GM23248 (cell line): ENCODE data around the gene STK24. TPM values are rescaled to one million over a fixed set of nuclear protein-coding genes. Genes with fewer than 3 reads are reported as not detected.

Experiments
- DNase-seq: peaks from one replicate; pipeline ENCODE4 v3.0.0-alpha.2; 2015
- H2AFZ ChIP-seq: fragments of 200-600 bp; sonication (generic); 2 replicates; pipeline ENCODE4 v1.6.1; 2016; ENCODE audit warnings: antibody characterized with exemption
- H3F3A ChIP-seq: fragments of 200-600 bp; sonication (generic); 2 replicates; pipeline ENCODE4 v1.6.1; 2016; ENCODE audit warnings: mild to moderate bottlenecking, antibody characterized with exemption, mixed run types; ENCODE audit not compliant: insufficient read depth
- H3K27ac ChIP-seq: fragments of 200-600 bp; sonication (generic); 2 replicates; pipeline ENCODE4 v1.5.1; 2016; ENCODE audit warnings: mild to moderate bottlenecking
- H3K27me3 ChIP-seq: fragments of 200-600 bp; sonication (generic); replicated peaks from 2 replicates; pipeline ENCODE4 v1.6.1; 2016; ENCODE audit warnings: mild to moderate bottlenecking; ENCODE audit not compliant: insufficient read depth
- H3K36me3 ChIP-seq: fragments of 200-600 bp; sonication (generic); 2 replicates; pipeline ENCODE4 v1.6.1; 2016; ENCODE audit warnings: low read depth, mild to moderate bottlenecking
- H3K4me1 ChIP-seq: fragments of 200-600 bp; sonication (generic); 2 replicates; pipeline ENCODE4 v1.6.1; 2016; ENCODE audit warnings: mild to moderate bottlenecking; ENCODE audit not compliant: insufficient read depth
- H3K4me2 ChIP-seq: fragments of 200-600 bp; sonication (generic); one replicate; pipeline ENCODE4 v1.6.1; 2016; ENCODE audit warnings: mild to moderate bottlenecking; ENCODE audit not compliant: unreplicated experiment
- H3K4me3 ChIP-seq: fragments of 200-600 bp; sonication (generic); 2 replicates; pipeline ENCODE4 v1.5.1; 2016; ENCODE audit warnings: mild to moderate bottlenecking
- H3K79me2 ChIP-seq: fragments of 200-600 bp; sonication (generic); 2 replicates; pipeline ENCODE4 v1.6.1; 2016; ENCODE audit warnings: mild to moderate bottlenecking; ENCODE audit not compliant: insufficient read depth
- H3K9ac ChIP-seq: fragments of 200-600 bp; sonication (generic); 2 replicates; pipeline ENCODE4 v1.6.1; 2016; ENCODE audit warnings: mild to moderate bottlenecking
- H3K9me2 ChIP-seq: fragments of 200-600 bp; sonication (generic); 2 replicates; pipeline ENCODE4 v1.6.1; 2016; ENCODE audit warnings: mixed run types, mild to moderate bottlenecking, moderate library complexity; ENCODE audit not compliant: insufficient read depth
- H3K9me3 ChIP-seq: fragments of 200-600 bp; sonication (generic); one replicate; pipeline ENCODE4 v1.6.1; 2017; ENCODE audit warnings: low read depth
- H4K20me1 ChIP-seq: fragments of 200-600 bp; sonication (generic); 2 replicates; pipeline ENCODE4 v1.6.0; 2016; ENCODE audit not compliant: insufficient read depth
- EZH2 ChIP-seq: fragments of 200-600 bp; sonication (generic); IDR thresholded peaks from 2 replicates; pipeline ENCODE4 v1.6.1; 2018; ENCODE audit warnings: antibody characterized with exemption, mild to moderate bottlenecking; ENCODE audit not compliant: insufficient read depth, poor library complexity, severe bottlenecking
- EZH2phosphoT487 ChIP-seq: fragments of 200-600 bp; sonication (generic); IDR thresholded peaks from 2 replicates; pipeline ENCODE4 v1.6.1; 2018; ENCODE audit warnings: antibody characterized with exemption, moderate library complexity, mild to moderate bottlenecking, low read depth; ENCODE audit not compliant: insufficient read depth
- WGBS, 2 experiments: methylation state at CpG; one replicate each; pipeline ENCODE4 v1.1.6; 2015 to 2017; ENCODE audit warnings: low lambda C conversion rate in 2 of 2, low coverage in 1 of 2; ENCODE audit errors: missing lambda C conversion rate in 2 of 2; 5-methylcytosine and 5-hydroxymethylcytosine counted together
- in situ Hi-C: fragments of 300-500 bp; cut with MboI; formaldehyde crosslinking; loops from 2 replicates; pipeline ENCODE4 v1.15.0; 2020
- polyA plus RNA-seq: library from polyadenylated mRNA; unstranded; fragments of >200 nt; fragmentation: Nextera tagmentation; extraction: Ambion mirVana; gene quantifications from 2 replicates; pipeline ENCODE4 v1.2.1, GENCODE V29; 2016
- total RNA-seq: library from RNA; depleted of rRNA; stranded (reverse); fragments of >200 nt; shearing (Covaris generic); gene quantifications from 2 replicates; pipeline ENCODE4 v1.2.3, GENCODE V29; 2014

STK24 gene
- total and polyA plus RNA-seq, 2 experiments from 2014 or later: 11.1 to 72.4 TPM

DNA sequence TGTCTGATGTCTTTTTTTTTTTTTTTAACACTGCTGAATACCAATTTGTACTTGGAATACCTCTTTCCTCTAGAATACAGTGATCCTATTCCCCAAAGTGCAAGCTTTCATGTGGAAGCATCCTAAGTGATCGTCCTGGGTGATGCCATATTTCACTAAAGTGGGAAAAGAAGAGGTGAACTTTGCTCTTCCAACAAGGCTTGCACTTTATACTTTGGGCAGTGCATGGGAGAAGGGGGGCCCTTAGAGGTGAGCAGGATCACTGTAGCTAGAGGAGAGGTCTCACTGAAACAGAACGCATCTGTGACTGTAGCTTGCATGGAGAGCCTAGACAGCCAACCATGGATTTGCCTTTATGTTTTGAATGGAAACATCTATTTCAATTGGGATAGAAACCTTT is 173.8 kb downstream of the STK24 start:
- Histone ChIP-seq H3K9ac (no peak overlapping the region), H3K4me3 (no peak overlapping the region), H3K4me1 (peaks cover 25% of the 10 kb centered on the region), H3K27ac (no peak overlapping the region), H3F3A (peaks cover 11% of the 10 kb centered on the region; the same call in 1 of the 2 replicates), H3K4me2 (no peak overlapping the region), H3K9me3 (no peaks in the 10 kb centered on the region), H2AFZ (no peak overlapping the region), H3K9me2 (no peaks in the 10 kb centered on the region), H4K20me1 (no peaks in the 10 kb centered on the region), H3K36me3 (0 out of 2 replicates have a peak, but pooled peaks cover 6% of the 10 kb centered on the region), H3K79me2 (no peaks in the 10 kb centered on the region), H3K27me3 (no peaks in the 10 kb centered on the region)
- WGBS, 2 experiments: 97 to 100% methylated on average over 2 of the region's 2 CpGs
- in situ Hi-C loops: loop anchor here (25.0 kb wide), 1 partner anchor 366 kb away; no protein-coding TSS in a partner anchor
- TF ChIP-seq EZH2 (no peak), EZH2phosphoT487 (no peak)
- no peak for DNase-seq

- 0 out of 2 replicates have a peak, but pooled peaks cover 4% of the 10 kb centered on the region for H3K36me3 ChIP-seq
- in situ Hi-C loops: loop anchor here (25.0 kb wide), 1 partner anchor 365 kb away; no protein-coding TSS in a partner anchor
- peaks cover 25% of the 10 kb centered on the region for H3K4me1 ChIP-seq
- no peak overlapping the region for H3K4me3 ChIP-seq
- no peak overlapping the region for H3K9ac ChIP-seq
- TF ChIP-seq EZH2phosphoT487: no peak
- no peak for TF ChIP-seq EZH2
- H3K27me3 ChIP-seq: no peaks in the 10 kb centered on the region
- DNase-seq: no peak
- no peaks in the 10 kb centered on the region for H3K9me3 ChIP-seq
- H4K20me1 ChIP-seq: no peaks in the 10 kb centered on the region
- H3K27ac ChIP-seq: no peak overlapping the region
- peaks cover 12% of the 10 kb centered on the region; the same call in 1 of the 2 replicates for H3F3A ChIP-seq
- H3K4me2 ChIP-seq: no peak overlapping the region
- whole genome bisulfite sequencing, 2 experiments: 87 to 88% methylated on average over 13 of the region's 13 CpGs
- H2AFZ ChIP-seq: no peak overlapping the region
- no peaks in the 10 kb centered on the region for H3K9me2 ChIP-seq
- no peaks in the 10 kb centered on the region for H3K79me2 ChIP-seq
These were observed 175.0 kb downstream of the STK24 start for GRCh38 chr13:98401934-98402333.

DNA sequence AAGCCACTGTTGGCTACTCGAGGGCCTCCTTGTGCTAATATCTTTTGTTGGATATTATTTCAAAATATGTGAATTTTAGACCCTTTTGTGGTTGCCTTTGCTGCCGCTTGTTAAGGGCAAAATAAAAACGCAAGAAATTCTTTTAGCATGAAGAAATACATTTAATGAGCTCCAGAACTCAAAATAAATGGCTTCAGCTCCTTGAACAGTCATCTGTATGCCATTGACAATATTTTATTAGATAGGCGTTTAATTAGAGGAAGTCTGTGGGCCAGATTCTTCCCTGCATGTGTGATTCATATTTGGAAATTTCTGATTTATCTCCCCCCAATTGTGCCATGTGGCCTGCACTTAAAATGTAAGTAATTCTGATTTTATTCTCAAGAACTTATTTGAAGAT is 177.2 kb downstream of the STK24 start:
- no peaks in the 10 kb centered on the region for H3K9me2 ChIP-seq
- no peaks in the 10 kb centered on the region for H4K20me1 ChIP-seq
- H3K27me3 ChIP-seq: no peaks in the 10 kb centered on the region
- peak overlapping the region; percentile 38 for H3K27ac ChIP-seq
- WGBS, 2 experiments: 3 to 5% methylated on average over 4 of the region's 4 CpGs
- no peak for TF ChIP-seq EZH2
- TF ChIP-seq EZH2phosphoT487: no peak
- H3K4me1 ChIP-seq: peaks cover 25% of the 10 kb centered on the region
- no peak overlapping the region; the same call in 1 of the 2 replicates for H3K9ac ChIP-seq
- 0 out of 2 replicates have a peak, but pooled peaks cover 3% of the 10 kb centered on the region for H3K36me3 ChIP-seq
- H3F3A ChIP-seq: peaks cover 19% of the 10 kb centered on the region; the same call in 1 of the 2 replicates
- H3K4me2 ChIP-seq: peak overlapping the region; percentile 42
- no peaks in the 10 kb centered on the region for H3K79me2 ChIP-seq
- in situ Hi-C loops: loop anchor here (25.0 kb wide), 1 partner anchor 362 kb away; no protein-coding TSS in a partner anchor
- H2AFZ ChIP-seq: no peak overlapping the region
- H3K9me3 ChIP-seq: no peaks in the 10 kb centered on the region
- H3K4me3 ChIP-seq: no peak overlapping the region; the same call in 1 of the 2 replicates
- DNase-seq: peak; percentile 49

DNA sequence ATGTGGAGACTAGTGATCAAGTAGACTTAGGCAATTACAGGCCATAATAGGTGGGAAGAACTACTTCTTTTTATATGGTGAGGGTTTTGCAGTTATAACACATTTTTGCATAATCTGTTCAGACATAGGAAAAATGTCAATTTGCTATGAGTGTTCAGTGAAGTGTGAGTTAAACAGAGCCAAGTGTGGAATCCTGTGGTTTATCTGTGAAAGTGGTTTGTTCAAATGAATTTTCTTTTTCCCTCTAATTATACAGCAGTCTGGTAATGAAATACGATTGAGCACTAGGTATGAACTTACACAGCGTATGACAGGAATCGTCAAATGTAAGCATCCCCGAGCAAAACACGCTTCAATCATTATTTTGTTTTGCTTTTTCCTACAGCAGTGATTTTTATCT is 178.3 kb downstream of the STK24 start:
- Histone ChIP-seq H3K4me2 (no peak overlapping the region), H2AFZ (no peak overlapping the region), H3K4me3 (no peak overlapping the region), H3K27ac (no peak overlapping the region), H3K9ac (no peak overlapping the region), H3K9me2 (no peaks in the 10 kb centered on the region), H3K36me3 (no peaks in the 10 kb centered on the region), H3K27me3 (no peaks in the 10 kb centered on the region), H3K9me3 (no peaks in the 10 kb centered on the region), H3F3A (peaks cover 19% of the 10 kb centered on the region; the same call in 1 of the 2 replicates), H3K4me1 (peaks cover 25% of the 10 kb centered on the region), H4K20me1 (no peaks in the 10 kb centered on the region), H3K79me2 (no peaks in the 10 kb centered on the region)
- no peak for DNase-seq
- in situ Hi-C loops: no loop called here
- TF ChIP-seq EZH2phosphoT487: no peak
- no peak for TF ChIP-seq EZH2
- 76 to 77% methylated on average over 5 of the region's 5 CpGs for WGBS, 2 experiments

DNA sequence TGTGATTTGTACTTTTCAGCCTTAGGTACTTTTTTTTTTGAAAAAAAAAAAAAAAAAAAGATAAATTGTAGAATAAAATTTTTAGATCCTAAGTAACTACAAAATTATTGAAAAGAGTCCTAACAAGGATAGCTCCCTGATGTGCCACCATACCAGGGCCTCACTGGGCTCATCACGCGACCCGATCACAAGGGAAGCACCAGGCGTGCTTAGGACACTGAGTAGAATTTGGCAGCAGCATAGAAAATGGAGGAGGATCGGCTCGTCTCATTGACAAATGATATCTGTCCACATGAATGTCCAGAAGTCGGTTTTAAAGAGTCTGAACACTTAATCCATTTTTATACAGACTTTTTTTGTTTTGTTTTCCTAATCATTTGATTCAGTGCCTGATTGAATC is 179.0 kb downstream of the STK24 start:
- H3K4me2 ChIP-seq: no peak overlapping the region

More for the DNA sequence above, 179.0 kb downstream of the STK24 start:
- Histone ChIP-seq H3K27ac (no peak overlapping the region), H3K9me2 (no peaks in the 10 kb centered on the region), H3K4me3 (no peak overlapping the region), H3K27me3 (no peaks in the 10 kb centered on the region), H3K36me3 (no peaks in the 10 kb centered on the region), H3K9ac (no peak overlapping the region), H3K9me3 (no peaks in the 10 kb centered on the region), H2AFZ (no peak overlapping the region), H3K4me1 (peaks cover 25% of the 10 kb centered on the region), H3F3A (peaks cover 19% of the 10 kb centered on the region; the same call in 1 of the 2 replicates), H3K79me2 (no peaks in the 10 kb centered on the region), H4K20me1 (no peaks in the 10 kb centered on the region)
- TF ChIP-seq EZH2: no peak
- DNase-seq: no peak
- WGBS, 2 experiments: 64 to 65% methylated on average over 7 of the region's 7 CpGs
- in situ Hi-C loops: no loop called here
